ENCODE data around the gene GNGT2. TPM values are rescaled to one million over a fixed set of nuclear protein-coding genes. Genes with fewer than 3 reads are reported as not detected.

GNGT2 gene
- total and polyA plus RNA-seq, 2 of the 4 experiments (the other 2 are of a cell fraction) = 0.18 to 0.79 TPM

DNA sequence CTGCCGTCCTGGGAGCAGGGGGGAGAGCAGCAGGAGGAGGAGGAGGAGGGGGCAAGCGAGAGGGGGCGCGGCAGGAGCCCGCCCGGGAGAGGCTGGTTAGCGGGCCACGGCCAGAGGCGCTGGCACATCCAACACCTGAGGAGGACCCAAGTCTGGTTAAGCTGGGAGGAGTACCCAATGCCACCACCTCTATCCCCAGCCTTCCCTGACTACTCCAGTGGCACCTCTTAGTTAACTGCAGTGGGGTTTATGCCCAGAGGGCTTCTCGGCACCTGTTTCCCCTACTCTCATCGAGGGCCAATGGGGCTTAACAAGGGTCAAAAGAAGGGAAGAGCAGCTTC, 14.6 kb upstream of the GNGT2 start:
- Histone ChIP-seq H2BK15ac (ENCODE audit: low read depth, low read length) (no peak overlapping the region), H3K9ac (ENCODE audit: low read depth, low read length) (no peak overlapping the region), H3K27ac (ENCODE audit: insufficient read depth, low read length) (no peak overlapping the region), H4K20me1 (ENCODE audit: insufficient read depth, low read length) (no peaks in the 10 kb centered on the region), H3K56ac (ENCODE audit: extremely low read depth, insufficient read depth, low read length) (no peak overlapping the region), H3K18ac (ENCODE audit: low read depth, low read length) (no peak overlapping the region), H3K4me1 (ENCODE audit: control insufficient read depth, insufficient read depth, low read length) (no peaks in the 10 kb centered on the region; the same call in 1 of the 2 replicates), H4K91ac (ENCODE audit: insufficient read depth, low read depth, low read length) (no peak overlapping the region), H2BK20ac (ENCODE audit: low read depth, low read length) (no peak overlapping the region), H4K5ac (ENCODE audit: low read depth, low read length) (no peak overlapping the region), H3K9me1 (ENCODE audit: insufficient read depth, low read length) (no peaks in the 10 kb centered on the region), H3K14ac (replicated peaks; ENCODE audit: low read depth, low read length) (no peak overlapping the region), H2BK5ac (ENCODE audit: low read depth, low read length, poor library complexity, severe bottlenecking) (no peak overlapping the region), H3K79me1 (ENCODE audit: low read depth in 1 of 2, low read length in 2 of 2) (no peaks in the 10 kb centered on the region), H3K4me3 (ENCODE audit: insufficient read depth, low read depth, low read length) (no peak overlapping the region), H3K4me2 (ENCODE audit: low read depth, low read length) (peak overlapping the region; percentile 10; the same call in 1 of the 2 replicates), H3K4ac (ENCODE audit: low read depth, low read length) (no peak overlapping the region), H2BK120ac (ENCODE audit: low read depth, low read length) (no peak overlapping the region), H3K9me3 (ENCODE audit: control insufficient read depth, insufficient read depth, low read length) (no peaks in the 10 kb centered on the region), H2AK5ac (ENCODE audit: low read depth, low read length) (no peak overlapping the region), H3K23ac (ENCODE audit: low read depth, low read length) (no peak overlapping the region), H2AK9ac (replicated peaks; ENCODE audit: low read depth, low read length, poor library complexity) (no peak overlapping the region), H4K8ac (ENCODE audit: low read depth in 2 of 2, low read length in 2 of 2) (no peak overlapping the region), H3K27me3 (ENCODE audit: control insufficient read depth, insufficient read depth, low read length) (peaks cover 47% of the 10 kb centered on the region), H3K36me3 (ENCODE audit: control insufficient read depth, insufficient read depth, low read length) (no peaks in the 10 kb centered on the region), H2AFZ (replicated peaks; ENCODE audit: low read length, poor library complexity) (no peak overlapping the region)
- POLR2A ChIA-PET (ENCODE audit: unreplicated experiment) = no interaction called here
- no peak for DNase-seq
- no peak for ATAC-seq (ENCODE audit: low read depth)
- in situ Hi-C loops (cut with MboI; ENCODE audit: low sequenced_read_pairs) (no loop called here), intact Hi-C loops (cut with micrococcal nuclease) (loop anchor here (5.0 kb wide), 2 partner anchors 33 to 163 kb away; no protein-coding TSS in a partner anchor), dilution Hi-C loops (cut with HindIII; ENCODE audit: low sequenced_read_pairs, unreplicated experiment) (no loop called here)
- WGBS, 2 experiments (ENCODE audit: extremely low coverage in 2 of 2, insufficient read length in 1 of 2) = no CpG with 5 or more reads among the region's 11 CpGs
- no peak for TF ChIP-seq RFX5 (IDR thresholded peaks at IDR 0.05; ENCODE audit: low read depth, low read length)
- no peak for TF ChIP-seq MAFK (IDR thresholded peaks at IDR 0.05; ENCODE audit: low read depth, low read length)
- no peak for TF ChIP-seq SMC3 (IDR thresholded peaks at IDR 0.05; ENCODE audit: low read depth, low read length)
- TF ChIP-seq, protein P1, sequence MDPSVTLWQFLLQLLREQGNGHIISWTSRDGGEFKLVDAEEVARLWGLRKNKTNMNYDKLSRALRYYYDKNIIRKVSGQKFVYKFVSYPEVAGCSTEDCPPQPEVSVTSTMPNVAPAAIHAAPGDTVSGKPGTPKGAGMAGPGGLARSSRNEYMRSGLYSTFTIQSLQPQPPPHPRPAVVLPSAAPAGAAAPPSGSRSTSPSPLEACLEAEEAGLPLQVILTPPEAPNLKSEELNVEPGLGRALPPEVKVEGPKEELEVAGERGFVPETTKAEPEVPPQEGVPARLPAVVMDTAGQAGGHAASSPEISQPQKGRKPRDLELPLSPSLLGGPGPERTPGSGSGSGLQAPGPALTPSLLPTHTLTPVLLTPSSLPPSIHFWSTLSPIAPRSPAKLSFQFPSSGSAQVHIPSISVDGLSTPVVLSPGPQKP (IDR thresholded peaks at IDR 0.05; ENCODE audit: borderline replicate concordance, low read depth, low read length) = no peak
- no peak for TF ChIP-seq CHD1 (IDR thresholded peaks at IDR 0.05; ENCODE audit: low read depth, low read length)
- no peak for TF ChIP-seq CTCF (conservative IDR thresholded peaks at IDR 0.05; ENCODE audit: low read depth, low read length)
- TF ChIP-seq MXI1 (IDR thresholded peaks at IDR 0.05; ENCODE audit: borderline replicate concordance, low read depth, low read length) = no peak
- no TSS peak for BruUV-seq (replicated peaks)
- CTCF ChIA-PET = no interaction called here

All from IMR-90 (cell line).